GM23338 (cell line): ENCODE data around the gene CELF4. TPM values are rescaled to one million over a fixed set of nuclear protein-coding genes. Genes with fewer than 3 reads are reported as not detected.

ENCODE experiments used
- ATAC-seq: fragments of 200-7000 bp; cut with Tn5 transposase; 3 replicates; pipeline ENCODE4 v1.9.1; 2020
- DNase-seq: peaks from one replicate; pipeline ENCODE4 v3.0.0-alpha.2; 2015; ENCODE audit warnings: low spot score
- H2AFZ ChIP-seq: fragments of 200-600 bp; sonication (generic); 2 replicates; pipeline ENCODE4 v1.8.0; 2016; ENCODE audit warnings: antibody characterized with exemption, mild to moderate bottlenecking, moderate library complexity
- H3F3A ChIP-seq: fragments of 200-600 bp; sonication (generic); replicated peaks from 2 replicates; pipeline ENCODE4 v1.8.0; 2017; ENCODE audit warnings: antibody characterized with exemption, mixed run types, low read depth
- H3K27ac ChIP-seq: fragments of 200-600 bp; sonication (generic); 2 replicates; pipeline ENCODE4 v1.6.1; 2016; ENCODE audit warnings: low read depth
- H3K27me3 ChIP-seq: fragments of 200-600 bp; sonication (generic); 2 replicates; pipeline ENCODE4 v1.8.0; 2016; ENCODE audit warnings: mild to moderate bottlenecking, mixed run types, moderate library complexity; ENCODE audit not compliant: insufficient read depth
- H3K36me3 ChIP-seq: fragments of 200-600 bp; sonication (generic); 2 replicates; pipeline ENCODE4 v1.8.0; 2016; ENCODE audit warnings: mild to moderate bottlenecking; ENCODE audit not compliant: insufficient read depth
- H3K4me1 ChIP-seq: fragments of 200-600 bp; sonication (generic); 2 replicates; pipeline ENCODE4 v1.8.0; 2016; ENCODE audit warnings: mild to moderate bottlenecking, moderate library complexity; ENCODE audit not compliant: insufficient read depth
- H3K4me2 ChIP-seq: fragments of 200-600 bp; sonication (generic); 2 replicates; pipeline ENCODE4 v1.7.1; 2017; ENCODE audit warnings: mixed run types
- H3K4me3 ChIP-seq: fragments of 200-600 bp; sonication (generic); 2 replicates; pipeline ENCODE4 v1.6.1; 2016; ENCODE audit warnings: mixed run types
- H3K79me2 ChIP-seq: fragments of 200-600 bp; sonication (generic); replicated peaks from 2 replicates; pipeline ENCODE4 v1.8.0; 2017; ENCODE audit warnings: mild to moderate bottlenecking; ENCODE audit not compliant: insufficient read depth
- H3K9me2 ChIP-seq: fragments of 200-600 bp; sonication (generic); 2 replicates; pipeline ENCODE4 v1.8.0; 2017; ENCODE audit not compliant: insufficient read depth
- H4K20me1 ChIP-seq: fragments of 200-600 bp; sonication (generic); replicated peaks from 2 replicates; pipeline ENCODE4 v1.8.0; 2017; ENCODE audit warnings: mild to moderate bottlenecking; ENCODE audit not compliant: insufficient read depth
- H3K27ac Mint-ChIP-seq: 2 replicates; pipeline ENCODE4 v1.8.0; 2020; ENCODE audit warnings: inconsistent platforms, mild to moderate bottlenecking, moderate library complexity, mixed read lengths
- H3K27me3 Mint-ChIP-seq: 3 replicates; pipeline ENCODE4 v1.8.0; 2022; ENCODE audit warnings: low read depth, mild to moderate bottlenecking, moderate library complexity, mixed read lengths, inconsistent platforms; ENCODE audit not compliant: insufficient read depth, poor library complexity
- H3K36me3 Mint-ChIP-seq: 3 replicates; pipeline ENCODE4 v1.8.0; 2021; ENCODE audit warnings: low read depth, mild to moderate bottlenecking, inconsistent platforms, moderate library complexity, mixed read lengths
- H3K4me1 Mint-ChIP-seq: 3 replicates; pipeline ENCODE4 v1.8.0; 2020; ENCODE audit warnings: mild to moderate bottlenecking, inconsistent platforms, mixed read lengths
- H3K4me3 Mint-ChIP-seq: 3 replicates; pipeline ENCODE4 v1.8.0; 2021; ENCODE audit warnings: moderate library complexity, mild to moderate bottlenecking, inconsistent platforms, mixed read lengths
- H3K9me3 Mint-ChIP-seq: 3 replicates; pipeline ENCODE4 v1.8.0; 2020; ENCODE audit warnings: moderate library complexity, mild to moderate bottlenecking, inconsistent platforms, mixed read lengths
- CREB1 ChIP-seq: fragments of 250-450 bp; sonication (Bioruptor Pico); IDR thresholded peaks from 2 replicates; pipeline ENCODE4 v1.5.0; 2020; ENCODE audit warnings: low read depth, mild to moderate bottlenecking, moderate library complexity
- ETS1 ChIP-seq: IDR thresholded peaks from 2 replicates; pipeline ENCODE4 v1.6.1; 2016; ENCODE audit warnings: antibody characterized with exemption
- EZH2 ChIP-seq: fragments of 200-600 bp; sonication (generic); IDR thresholded peaks from one replicate; pipeline ENCODE4 v1.8.0; 2017; ENCODE audit warnings: antibody characterized with exemption, mild to moderate bottlenecking, low read depth; ENCODE audit not compliant: unreplicated experiment
- EZH2phosphoT487 ChIP-seq: fragments of 200-600 bp; sonication (generic); IDR thresholded peaks from one replicate; pipeline ENCODE4 v1.8.1; 2018; ENCODE audit warnings: antibody characterized with exemption; ENCODE audit not compliant: unreplicated experiment
- JUNB ChIP-seq: IDR thresholded peaks from one replicate; pipeline ENCODE4 v1.6.1; 2016; ENCODE audit warnings: antibody characterized with exemption; ENCODE audit not compliant: unreplicated experiment
- NANOG ChIP-seq: IDR thresholded peaks from 2 replicates; pipeline ENCODE4 v1.6.1; 2016; ENCODE audit warnings: antibody characterized with exemption, borderline replicate concordance
- POLR2AphosphoS5 ChIP-seq: IDR thresholded peaks from 2 replicates; pipeline ENCODE4 v1.6.1; 2016; ENCODE audit warnings: antibody characterized with exemption, low read depth
- STAT1 ChIP-seq: IDR thresholded peaks from one replicate; pipeline ENCODE4 v1.6.1; 2016; ENCODE audit warnings: antibody characterized with exemption; ENCODE audit not compliant: unreplicated experiment
- ZNF114 ChIP-seq: fragments of 250-450 bp; sonication (Bioruptor Pico); IDR thresholded peaks from 2 replicates; pipeline ENCODE4 v1.5.0; 2020; ENCODE audit warnings: mild to moderate bottlenecking, moderate library complexity
- ZNF331 ChIP-seq: fragments of 250-450 bp; sonication (Bioruptor Pico); IDR thresholded peaks from 2 replicates; pipeline ENCODE4 v1.5.0; 2020; ENCODE audit warnings: low read depth, mild to moderate bottlenecking, moderate library complexity
- ZNF462 ChIP-seq: fragments of 250-450 bp; sonication (Bioruptor Pico); IDR thresholded peaks from 2 replicates; pipeline ENCODE4 v1.5.0; 2020; ENCODE audit warnings: mild to moderate bottlenecking, moderate library complexity
- polyA plus RNA-seq: library from polyadenylated mRNA; unstranded; fragments of >200 nt; fragmentation: Nextera tagmentation; extraction: Ambion mirVana; gene quantifications from 2 replicates; pipeline ENCODE4 v1.2.1, GENCODE V29; 2016
- total RNA-seq: library from RNA; depleted of rRNA; stranded (reverse); fragments of >200 nt; shearing (Covaris generic); gene quantifications from 2 replicates; pipeline ENCODE4 v1.2.3, GENCODE V29; 2014
- TF ChIP-seq, protein P1 (sequence below): IDR thresholded peaks from one replicate; pipeline ENCODE4 v1.6.1; 2018; ENCODE audit warnings: antibody characterized with exemption; ENCODE audit not compliant: unreplicated experiment

The CELF4 gene
- total and polyA plus RNA-seq, 2 experiments from 2014 or later = 2.6 to 6.7 TPM

GRCh38 chr18:37422116-37422515 lies 143.5 kb downstream of the CELF4 start:
- Mint-ChIP-seq H3K4me1 (peaks cover 21% of the 10 kb centered on the region), H3K4me3 (no peak overlapping the region), H3K27me3 (peaks cover 18% of the 10 kb centered on the region), H3K9me3 (no peaks in the 10 kb centered on the region), H3K27ac (no peak overlapping the region), H3K36me3 (no peaks in the 10 kb centered on the region)
- ATAC-seq = peak; percentile 44; the same call in 2 of the 3 replicates
- no peak overlapping the region for H3K4me2 ChIP-seq
- peak overlapping the region; percentile 52; the same call in 1 of the 2 replicates for H2AFZ ChIP-seq
- no peaks in the 10 kb centered on the region for H3K79me2 ChIP-seq
- H3K27ac ChIP-seq = no peak overlapping the region
- H3K9me2 ChIP-seq = peaks cover 7% of the 10 kb centered on the region; the same call in 1 of the 2 replicates
- no peak overlapping the region for H3K4me3 ChIP-seq
- no peaks in the 10 kb centered on the region for H3K36me3 ChIP-seq
- H4K20me1 ChIP-seq = no peaks in the 10 kb centered on the region
- no peak for DNase-seq
- no peak for TF ChIP-seq EZH2
- TF ChIP-seq, protein P1, sequence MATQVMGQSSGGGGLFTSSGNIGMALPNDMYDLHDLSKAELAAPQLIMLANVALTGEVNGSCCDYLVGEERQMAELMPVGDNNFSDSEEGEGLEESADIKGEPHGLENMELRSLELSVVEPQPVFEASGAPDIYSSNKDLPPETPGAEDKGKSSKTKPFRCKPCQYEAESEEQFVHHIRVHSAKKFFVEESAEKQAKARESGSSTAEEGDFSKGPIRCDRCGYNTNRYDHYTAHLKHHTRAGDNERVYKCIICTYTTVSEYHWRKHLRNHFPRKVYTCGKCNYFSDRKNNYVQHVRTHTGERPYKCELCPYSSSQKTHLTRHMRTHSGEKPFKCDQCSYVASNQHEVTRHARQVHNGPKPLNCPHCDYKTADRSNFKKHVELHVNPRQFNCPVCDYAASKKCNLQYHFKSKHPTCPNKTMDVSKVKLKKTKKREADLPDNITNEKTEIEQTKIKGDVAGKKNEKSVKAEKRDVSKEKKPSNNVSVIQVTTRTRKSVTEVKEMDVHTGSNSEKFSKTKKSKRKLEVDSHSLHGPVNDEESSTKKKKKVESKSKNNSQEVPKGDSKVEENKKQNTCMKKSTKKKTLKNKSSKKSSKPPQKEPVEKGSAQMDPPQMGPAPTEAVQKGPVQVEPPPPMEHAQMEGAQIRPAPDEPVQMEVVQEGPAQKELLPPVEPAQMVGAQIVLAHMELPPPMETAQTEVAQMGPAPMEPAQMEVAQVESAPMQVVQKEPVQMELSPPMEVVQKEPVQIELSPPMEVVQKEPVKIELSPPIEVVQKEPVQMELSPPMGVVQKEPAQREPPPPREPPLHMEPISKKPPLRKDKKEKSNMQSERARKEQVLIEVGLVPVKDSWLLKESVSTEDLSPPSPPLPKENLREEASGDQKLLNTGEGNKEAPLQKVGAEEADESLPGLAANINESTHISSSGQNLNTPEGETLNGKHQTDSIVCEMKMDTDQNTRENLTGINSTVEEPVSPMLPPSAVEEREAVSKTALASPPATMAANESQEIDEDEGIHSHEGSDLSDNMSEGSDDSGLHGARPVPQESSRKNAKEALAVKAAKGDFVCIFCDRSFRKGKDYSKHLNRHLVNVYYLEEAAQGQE = no peak
- no peak for TF ChIP-seq ZNF331 (CRISPR knock-in tag)
- no peak for TF ChIP-seq EZH2phosphoT487
- TF ChIP-seq CREB1 (CRISPR knock-in tag) = no peak
- TF ChIP-seq POLR2AphosphoS5 = no peak
- TF ChIP-seq ZNF114 (CRISPR knock-in tag) = no peak
- TF ChIP-seq STAT1 = no peak
- no peak for TF ChIP-seq ZNF462 (CRISPR knock-in tag)
- no peak for TF ChIP-seq ETS1
- no peak for TF ChIP-seq NANOG
- no peak for TF ChIP-seq JUNB
- H3K4me1 ChIP-seq = no peaks in the 10 kb centered on the region; the same call in 1 of the 2 replicates
- no peaks in the 10 kb centered on the region for H3K27me3 ChIP-seq
- no peaks in the 10 kb centered on the region for H3F3A ChIP-seq
